GM23338 (cell line): ENCODE results near the gene GJC2. TPM values are rescaled to one million over a fixed set of nuclear protein-coding genes. Genes with fewer than 3 reads are reported as not detected.

ENCODE experiments used
- ATAC-seq: fragments of 200-7000 bp; cut with Tn5 transposase; 3 replicates; pipeline ENCODE4 v1.9.1; 2020
- DNase-seq: peaks from one replicate; pipeline ENCODE4 v3.0.0-alpha.2; 2015; ENCODE audit warnings: low spot score
- H2AFZ ChIP-seq: fragments of 200-600 bp; sonication (generic); 2 replicates; pipeline ENCODE4 v1.8.0; 2016; ENCODE audit warnings: antibody characterized with exemption, mild to moderate bottlenecking, moderate library complexity
- H3F3A ChIP-seq: fragments of 200-600 bp; sonication (generic); replicated peaks from 2 replicates; pipeline ENCODE4 v1.8.0; 2017; ENCODE audit warnings: antibody characterized with exemption, mixed run types, low read depth
- H3K27ac ChIP-seq: fragments of 200-600 bp; sonication (generic); 2 replicates; pipeline ENCODE4 v1.6.1; 2016; ENCODE audit warnings: low read depth
- H3K27me3 ChIP-seq: fragments of 200-600 bp; sonication (generic); 2 replicates; pipeline ENCODE4 v1.8.0; 2016; ENCODE audit warnings: mild to moderate bottlenecking, mixed run types, moderate library complexity; ENCODE audit not compliant: insufficient read depth
- H3K36me3 ChIP-seq: fragments of 200-600 bp; sonication (generic); 2 replicates; pipeline ENCODE4 v1.8.0; 2016; ENCODE audit warnings: mild to moderate bottlenecking; ENCODE audit not compliant: insufficient read depth
- H3K4me1 ChIP-seq: fragments of 200-600 bp; sonication (generic); 2 replicates; pipeline ENCODE4 v1.8.0; 2016; ENCODE audit warnings: mild to moderate bottlenecking, moderate library complexity; ENCODE audit not compliant: insufficient read depth
- H3K4me2 ChIP-seq: fragments of 200-600 bp; sonication (generic); 2 replicates; pipeline ENCODE4 v1.7.1; 2017; ENCODE audit warnings: mixed run types
- H3K4me3 ChIP-seq: fragments of 200-600 bp; sonication (generic); 2 replicates; pipeline ENCODE4 v1.6.1; 2016; ENCODE audit warnings: mixed run types
- H3K79me2 ChIP-seq: fragments of 200-600 bp; sonication (generic); replicated peaks from 2 replicates; pipeline ENCODE4 v1.8.0; 2017; ENCODE audit warnings: mild to moderate bottlenecking; ENCODE audit not compliant: insufficient read depth
- H3K9me2 ChIP-seq: fragments of 200-600 bp; sonication (generic); 2 replicates; pipeline ENCODE4 v1.8.0; 2017; ENCODE audit not compliant: insufficient read depth
- H4K20me1 ChIP-seq: fragments of 200-600 bp; sonication (generic); replicated peaks from 2 replicates; pipeline ENCODE4 v1.8.0; 2017; ENCODE audit warnings: mild to moderate bottlenecking; ENCODE audit not compliant: insufficient read depth
- H3K27ac Mint-ChIP-seq: 2 replicates; pipeline ENCODE4 v1.8.0; 2020; ENCODE audit warnings: inconsistent platforms, mild to moderate bottlenecking, moderate library complexity, mixed read lengths
- H3K27me3 Mint-ChIP-seq: 3 replicates; pipeline ENCODE4 v1.8.0; 2022; ENCODE audit warnings: low read depth, mild to moderate bottlenecking, moderate library complexity, mixed read lengths, inconsistent platforms; ENCODE audit not compliant: insufficient read depth, poor library complexity
- H3K36me3 Mint-ChIP-seq: 3 replicates; pipeline ENCODE4 v1.8.0; 2021; ENCODE audit warnings: low read depth, mild to moderate bottlenecking, inconsistent platforms, moderate library complexity, mixed read lengths
- H3K4me1 Mint-ChIP-seq: 3 replicates; pipeline ENCODE4 v1.8.0; 2020; ENCODE audit warnings: mild to moderate bottlenecking, inconsistent platforms, mixed read lengths
- H3K4me3 Mint-ChIP-seq: 3 replicates; pipeline ENCODE4 v1.8.0; 2021; ENCODE audit warnings: moderate library complexity, mild to moderate bottlenecking, inconsistent platforms, mixed read lengths
- H3K9me3 Mint-ChIP-seq: 3 replicates; pipeline ENCODE4 v1.8.0; 2020; ENCODE audit warnings: moderate library complexity, mild to moderate bottlenecking, inconsistent platforms, mixed read lengths
- CREB1 ChIP-seq: fragments of 250-450 bp; sonication (Bioruptor Pico); IDR thresholded peaks from 2 replicates; pipeline ENCODE4 v1.5.0; 2020; ENCODE audit warnings: low read depth, mild to moderate bottlenecking, moderate library complexity
- EZH2 ChIP-seq: fragments of 200-600 bp; sonication (generic); IDR thresholded peaks from one replicate; pipeline ENCODE4 v1.8.0; 2017; ENCODE audit warnings: antibody characterized with exemption, mild to moderate bottlenecking, low read depth; ENCODE audit not compliant: unreplicated experiment
- EZH2phosphoT487 ChIP-seq: fragments of 200-600 bp; sonication (generic); IDR thresholded peaks from one replicate; pipeline ENCODE4 v1.8.1; 2018; ENCODE audit warnings: antibody characterized with exemption; ENCODE audit not compliant: unreplicated experiment
- JUNB ChIP-seq: IDR thresholded peaks from one replicate; pipeline ENCODE4 v1.6.1; 2016; ENCODE audit warnings: antibody characterized with exemption; ENCODE audit not compliant: unreplicated experiment
- NANOG ChIP-seq: IDR thresholded peaks from 2 replicates; pipeline ENCODE4 v1.6.1; 2016; ENCODE audit warnings: antibody characterized with exemption, borderline replicate concordance
- POLR2AphosphoS5 ChIP-seq: IDR thresholded peaks from 2 replicates; pipeline ENCODE4 v1.6.1; 2016; ENCODE audit warnings: antibody characterized with exemption, low read depth
- STAT1 ChIP-seq: IDR thresholded peaks from one replicate; pipeline ENCODE4 v1.6.1; 2016; ENCODE audit warnings: antibody characterized with exemption; ENCODE audit not compliant: unreplicated experiment
- ZNF114 ChIP-seq: fragments of 250-450 bp; sonication (Bioruptor Pico); IDR thresholded peaks from 2 replicates; pipeline ENCODE4 v1.5.0; 2020; ENCODE audit warnings: mild to moderate bottlenecking, moderate library complexity
- ZNF331 ChIP-seq: fragments of 250-450 bp; sonication (Bioruptor Pico); IDR thresholded peaks from 2 replicates; pipeline ENCODE4 v1.5.0; 2020; ENCODE audit warnings: low read depth, mild to moderate bottlenecking, moderate library complexity
- polyA plus RNA-seq: library from polyadenylated mRNA; unstranded; fragments of >200 nt; fragmentation: Nextera tagmentation; extraction: Ambion mirVana; gene quantifications from 2 replicates; pipeline ENCODE4 v1.2.1, GENCODE V29; 2016
- total RNA-seq: library from RNA; depleted of rRNA; stranded (reverse); fragments of >200 nt; shearing (Covaris generic); gene quantifications from 2 replicates; pipeline ENCODE4 v1.2.3, GENCODE V29; 2014
- TF ChIP-seq, protein P1 (sequence below), 2 experiments: fragments of 200-600 bp in 1 of 2; sonication (generic) in 1 of 2; conservative IDR thresholded peaks; 2 replicates each; pipeline versions ENCODE4 v1.5.1 to v1.6.1; 2016 to 2017; ENCODE audit warnings: antibody characterized with exemption in 2 of 2, low read depth in 2 of 2, mild to moderate bottlenecking in 2 of 2, moderate library complexity in 1 of 2
- TF ChIP-seq, protein P2 (sequence below): IDR thresholded peaks from one replicate; pipeline ENCODE4 v1.6.1; 2018; ENCODE audit warnings: antibody characterized with exemption; ENCODE audit not compliant: unreplicated experiment
- TF ChIP-seq, protein P3 (sequence below): fragments of 250-450 bp; sonication (Bioruptor Pico); IDR thresholded peaks from 2 replicates; pipeline ENCODE4 v1.5.0; 2020; ENCODE audit warnings: mild to moderate bottlenecking, moderate library complexity
- TF ChIP-seq, protein P4 (sequence below): IDR thresholded peaks from 2 replicates; pipeline ENCODE4 v1.6.1; 2016; ENCODE audit warnings: antibody characterized with exemption

GJC2 gene
- total and polyA plus RNA-seq, 2 experiments from 2014 or later = 0.15 to 1.2 TPM

DNA sequence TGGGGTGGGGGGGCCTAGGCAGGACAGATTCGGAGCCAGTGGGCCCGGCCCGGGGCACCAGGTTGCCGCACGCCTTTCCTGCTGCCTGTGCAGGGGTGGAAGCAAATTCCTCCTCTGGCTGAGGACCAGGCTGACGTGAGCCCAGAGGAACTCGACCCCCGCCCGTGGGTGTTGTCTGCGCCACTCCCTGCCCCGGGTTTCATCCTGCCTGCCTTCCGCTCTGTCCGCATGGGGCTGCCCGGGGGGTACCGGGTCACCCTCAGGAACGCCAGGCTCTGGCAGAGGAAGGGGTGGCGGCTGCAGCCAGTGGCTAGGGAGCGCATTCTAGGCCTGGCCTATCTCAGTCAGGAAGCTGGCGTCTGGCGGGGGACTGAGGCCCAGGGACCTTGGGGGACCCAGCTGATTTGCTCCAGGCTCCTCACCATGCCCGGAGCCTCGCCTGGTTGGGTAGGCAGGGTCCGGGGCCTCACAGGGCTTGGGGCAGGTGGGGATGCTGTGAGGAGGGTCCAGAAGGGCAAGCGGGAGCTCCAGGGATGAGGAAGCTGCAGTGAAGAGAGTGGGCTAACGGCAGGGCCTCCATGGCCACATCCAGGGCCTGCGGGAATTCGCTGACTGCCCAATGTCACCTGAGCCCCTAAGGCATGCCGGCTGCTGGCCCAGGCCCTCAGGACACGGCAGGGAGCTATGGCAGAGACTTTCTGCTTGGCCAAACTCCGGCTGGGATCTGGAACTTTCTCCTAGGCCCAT lies 13.4 kb downstream of the GJC2 start:
- no peaks in the 10 kb centered on the region for H3K9me2 ChIP-seq
- no peak overlapping the region for H3K4me3 Mint-ChIP-seq
- ATAC-seq = no peak
- peaks cover 8% of the 10 kb centered on the region; the same call in 1 of the 2 replicates for H3K4me1 ChIP-seq
- no peak overlapping the region for H2AFZ ChIP-seq
- peaks cover 10% of the 10 kb centered on the region; the same call in 2 of the 3 replicates for H3K4me1 Mint-ChIP-seq
- no peaks in the 10 kb centered on the region; the same call in 2 of the 3 replicates for H3K36me3 Mint-ChIP-seq
- peaks cover 16% of the 10 kb centered on the region for H3K79me2 ChIP-seq
- TF ChIP-seq, protein P1, sequence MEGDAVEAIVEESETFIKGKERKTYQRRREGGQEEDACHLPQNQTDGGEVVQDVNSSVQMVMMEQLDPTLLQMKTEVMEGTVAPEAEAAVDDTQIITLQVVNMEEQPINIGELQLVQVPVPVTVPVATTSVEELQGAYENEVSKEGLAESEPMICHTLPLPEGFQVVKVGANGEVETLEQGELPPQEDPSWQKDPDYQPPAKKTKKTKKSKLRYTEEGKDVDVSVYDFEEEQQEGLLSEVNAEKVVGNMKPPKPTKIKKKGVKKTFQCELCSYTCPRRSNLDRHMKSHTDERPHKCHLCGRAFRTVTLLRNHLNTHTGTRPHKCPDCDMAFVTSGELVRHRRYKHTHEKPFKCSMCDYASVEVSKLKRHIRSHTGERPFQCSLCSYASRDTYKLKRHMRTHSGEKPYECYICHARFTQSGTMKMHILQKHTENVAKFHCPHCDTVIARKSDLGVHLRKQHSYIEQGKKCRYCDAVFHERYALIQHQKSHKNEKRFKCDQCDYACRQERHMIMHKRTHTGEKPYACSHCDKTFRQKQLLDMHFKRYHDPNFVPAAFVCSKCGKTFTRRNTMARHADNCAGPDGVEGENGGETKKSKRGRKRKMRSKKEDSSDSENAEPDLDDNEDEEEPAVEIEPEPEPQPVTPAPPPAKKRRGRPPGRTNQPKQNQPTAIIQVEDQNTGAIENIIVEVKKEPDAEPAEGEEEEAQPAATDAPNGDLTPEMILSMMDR (conservative IDR thresholded peaks at IDR 0.05; ENCODE audit: low read depth in 2 of 2) = no peak
- TF ChIP-seq NANOG (no peak), CREB1 (no peak), EZH2phosphoT487 (no peak), STAT1 (no peak), JUNB (no peak), ZNF331 (CRISPR knock-in tag) (no peak), EZH2 (no peak), POLR2AphosphoS5 (no peak), ZNF114 (CRISPR knock-in tag) (no peak)
- TF ChIP-seq, protein P2, sequence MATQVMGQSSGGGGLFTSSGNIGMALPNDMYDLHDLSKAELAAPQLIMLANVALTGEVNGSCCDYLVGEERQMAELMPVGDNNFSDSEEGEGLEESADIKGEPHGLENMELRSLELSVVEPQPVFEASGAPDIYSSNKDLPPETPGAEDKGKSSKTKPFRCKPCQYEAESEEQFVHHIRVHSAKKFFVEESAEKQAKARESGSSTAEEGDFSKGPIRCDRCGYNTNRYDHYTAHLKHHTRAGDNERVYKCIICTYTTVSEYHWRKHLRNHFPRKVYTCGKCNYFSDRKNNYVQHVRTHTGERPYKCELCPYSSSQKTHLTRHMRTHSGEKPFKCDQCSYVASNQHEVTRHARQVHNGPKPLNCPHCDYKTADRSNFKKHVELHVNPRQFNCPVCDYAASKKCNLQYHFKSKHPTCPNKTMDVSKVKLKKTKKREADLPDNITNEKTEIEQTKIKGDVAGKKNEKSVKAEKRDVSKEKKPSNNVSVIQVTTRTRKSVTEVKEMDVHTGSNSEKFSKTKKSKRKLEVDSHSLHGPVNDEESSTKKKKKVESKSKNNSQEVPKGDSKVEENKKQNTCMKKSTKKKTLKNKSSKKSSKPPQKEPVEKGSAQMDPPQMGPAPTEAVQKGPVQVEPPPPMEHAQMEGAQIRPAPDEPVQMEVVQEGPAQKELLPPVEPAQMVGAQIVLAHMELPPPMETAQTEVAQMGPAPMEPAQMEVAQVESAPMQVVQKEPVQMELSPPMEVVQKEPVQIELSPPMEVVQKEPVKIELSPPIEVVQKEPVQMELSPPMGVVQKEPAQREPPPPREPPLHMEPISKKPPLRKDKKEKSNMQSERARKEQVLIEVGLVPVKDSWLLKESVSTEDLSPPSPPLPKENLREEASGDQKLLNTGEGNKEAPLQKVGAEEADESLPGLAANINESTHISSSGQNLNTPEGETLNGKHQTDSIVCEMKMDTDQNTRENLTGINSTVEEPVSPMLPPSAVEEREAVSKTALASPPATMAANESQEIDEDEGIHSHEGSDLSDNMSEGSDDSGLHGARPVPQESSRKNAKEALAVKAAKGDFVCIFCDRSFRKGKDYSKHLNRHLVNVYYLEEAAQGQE = no peak
- TF ChIP-seq, protein P3, sequence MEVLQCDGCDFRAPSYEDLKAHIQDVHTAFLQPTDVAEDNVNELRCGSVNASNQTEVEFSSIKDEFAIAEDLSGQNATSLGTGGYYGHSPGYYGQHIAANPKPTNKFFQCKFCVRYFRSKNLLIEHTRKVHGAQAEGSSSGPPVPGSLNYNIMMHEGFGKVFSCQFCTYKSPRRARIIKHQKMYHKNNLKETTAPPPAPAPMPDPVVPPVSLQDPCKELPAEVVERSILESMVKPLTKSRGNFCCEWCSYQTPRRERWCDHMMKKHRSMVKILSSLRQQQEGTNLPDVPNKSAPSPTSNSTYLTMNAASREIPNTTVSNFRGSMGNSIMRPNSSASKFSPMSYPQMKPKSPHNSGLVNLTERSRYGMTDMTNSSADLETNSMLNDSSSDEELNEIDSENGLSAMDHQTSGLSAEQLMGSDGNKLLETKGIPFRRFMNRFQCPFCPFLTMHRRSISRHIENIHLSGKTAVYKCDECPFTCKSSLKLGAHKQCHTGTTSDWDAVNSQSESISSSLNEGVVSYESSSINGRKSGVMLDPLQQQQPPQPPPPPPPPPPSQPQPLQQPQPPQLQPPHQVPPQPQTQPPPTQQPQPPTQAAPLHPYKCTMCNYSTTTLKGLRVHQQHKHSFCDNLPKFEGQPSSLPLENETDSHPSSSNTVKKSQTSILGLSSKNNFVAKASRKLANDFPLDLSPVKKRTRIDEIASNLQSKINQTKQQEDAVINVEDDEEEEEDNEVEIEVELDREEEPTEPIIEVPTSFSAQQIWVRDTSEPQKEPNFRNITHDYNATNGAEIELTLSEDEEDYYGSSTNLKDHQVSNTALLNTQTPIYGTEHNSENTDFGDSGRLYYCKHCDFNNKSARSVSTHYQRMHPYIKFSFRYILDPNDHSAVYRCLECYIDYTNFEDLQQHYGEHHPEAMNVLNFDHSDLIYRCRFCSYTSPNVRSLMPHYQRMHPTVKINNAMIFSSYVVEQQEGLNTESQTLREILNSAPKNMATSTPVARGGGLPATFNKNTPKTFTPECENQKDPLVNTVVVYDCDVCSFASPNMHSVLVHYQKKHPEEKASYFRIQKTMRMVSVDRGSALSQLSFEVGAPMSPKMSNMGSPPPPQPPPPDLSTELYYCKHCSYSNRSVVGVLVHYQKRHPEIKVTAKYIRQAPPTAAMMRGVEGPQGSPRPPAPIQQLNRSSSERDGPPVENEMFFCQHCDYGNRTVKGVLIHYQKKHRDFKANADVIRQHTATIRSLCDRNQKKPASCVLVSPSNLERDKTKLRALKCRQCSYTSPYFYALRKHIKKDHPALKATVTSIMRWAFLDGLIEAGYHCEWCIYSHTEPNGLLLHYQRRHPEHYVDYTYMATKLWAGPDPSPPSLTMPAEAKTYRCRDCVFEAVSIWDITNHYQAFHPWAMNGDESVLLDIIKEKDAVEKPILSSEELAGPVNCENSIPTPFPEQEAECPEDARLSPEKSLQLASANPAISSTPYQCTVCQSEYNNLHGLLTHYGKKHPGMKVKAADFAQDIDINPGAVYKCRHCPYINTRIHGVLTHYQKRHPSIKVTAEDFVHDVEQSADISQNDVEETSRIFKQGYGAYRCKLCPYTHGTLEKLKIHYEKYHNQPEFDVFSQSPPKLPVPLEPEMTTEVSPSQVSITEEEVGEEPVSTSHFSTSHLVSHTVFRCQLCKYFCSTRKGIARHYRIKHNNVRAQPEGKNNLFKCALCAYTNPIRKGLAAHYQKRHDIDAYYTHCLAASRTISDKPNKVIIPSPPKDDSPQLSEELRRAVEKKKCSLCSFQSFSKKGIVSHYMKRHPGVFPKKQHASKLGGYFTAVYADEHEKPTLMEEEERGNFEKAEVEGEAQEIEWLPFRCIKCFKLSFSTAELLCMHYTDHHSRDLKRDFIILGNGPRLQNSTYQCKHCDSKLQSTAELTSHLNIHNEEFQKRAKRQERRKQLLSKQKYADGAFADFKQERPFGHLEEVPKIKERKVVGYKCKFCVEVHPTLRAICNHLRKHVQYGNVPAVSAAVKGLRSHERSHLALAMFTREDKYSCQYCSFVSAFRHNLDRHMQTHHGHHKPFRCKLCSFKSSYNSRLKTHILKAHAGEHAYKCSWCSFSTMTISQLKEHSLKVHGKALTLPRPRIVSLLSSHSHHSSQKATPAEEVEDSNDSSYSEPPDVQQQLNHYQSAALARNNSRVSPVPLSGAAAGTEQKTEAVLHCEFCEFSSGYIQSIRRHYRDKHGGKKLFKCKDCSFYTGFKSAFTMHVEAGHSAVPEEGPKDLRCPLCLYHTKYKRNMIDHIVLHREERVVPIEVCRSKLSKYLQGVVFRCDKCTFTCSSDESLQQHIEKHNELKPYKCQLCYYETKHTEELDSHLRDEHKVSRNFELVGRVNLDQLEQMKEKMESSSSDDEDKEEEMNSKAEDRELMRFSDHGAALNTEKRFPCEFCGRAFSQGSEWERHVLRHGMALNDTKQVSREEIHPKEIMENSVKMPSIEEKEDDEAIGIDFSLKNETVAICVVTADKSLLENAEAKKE = no peak
- TF ChIP-seq, protein P4, sequence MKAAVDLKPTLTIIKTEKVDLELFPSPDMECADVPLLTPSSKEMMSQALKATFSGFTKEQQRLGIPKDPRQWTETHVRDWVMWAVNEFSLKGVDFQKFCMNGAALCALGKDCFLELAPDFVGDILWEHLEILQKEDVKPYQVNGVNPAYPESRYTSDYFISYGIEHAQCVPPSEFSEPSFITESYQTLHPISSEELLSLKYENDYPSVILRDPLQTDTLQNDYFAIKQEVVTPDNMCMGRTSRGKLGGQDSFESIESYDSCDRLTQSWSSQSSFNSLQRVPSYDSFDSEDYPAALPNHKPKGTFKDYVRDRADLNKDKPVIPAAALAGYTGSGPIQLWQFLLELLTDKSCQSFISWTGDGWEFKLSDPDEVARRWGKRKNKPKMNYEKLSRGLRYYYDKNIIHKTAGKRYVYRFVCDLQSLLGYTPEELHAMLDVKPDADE = no peak
- H3K27me3 ChIP-seq = peaks cover 17% of the 10 kb centered on the region
- 0 out of 2 replicates have a peak, but pooled peaks cover 2% of the 10 kb centered on the region for H3F3A ChIP-seq
- H3K4me3 ChIP-seq = no peak overlapping the region
- no peak overlapping the region; the same call in 1 of the 2 replicates for H3K27ac Mint-ChIP-seq
- H3K4me2 ChIP-seq = 0 out of 2 replicates have a peak overlapping the region, but pooled peaks have one; percentile 60
- no peaks in the 10 kb centered on the region for H3K36me3 ChIP-seq
- DNase-seq = peak; percentile 19
- H4K20me1 ChIP-seq = no peaks in the 10 kb centered on the region; the same call in 1 of the 2 replicates
- H3K27me3 Mint-ChIP-seq = peaks cover 12% of the 10 kb centered on the region
- H3K27ac ChIP-seq = no peak overlapping the region
- no peaks in the 10 kb centered on the region for H3K9me3 Mint-ChIP-seq
